Measurements from ENCODE around the gene OCA2. TPM values are rescaled to one million over a fixed set of nuclear protein-coding genes. Genes with fewer than 3 reads are reported as not detected.

OCA2 gene
- total and polyA plus RNA-seq, 2 of the 8 experiments (the other 6 are each of a cell fraction or from before 2014, with no cell fraction given), result 0.20 TPM

DNA sequence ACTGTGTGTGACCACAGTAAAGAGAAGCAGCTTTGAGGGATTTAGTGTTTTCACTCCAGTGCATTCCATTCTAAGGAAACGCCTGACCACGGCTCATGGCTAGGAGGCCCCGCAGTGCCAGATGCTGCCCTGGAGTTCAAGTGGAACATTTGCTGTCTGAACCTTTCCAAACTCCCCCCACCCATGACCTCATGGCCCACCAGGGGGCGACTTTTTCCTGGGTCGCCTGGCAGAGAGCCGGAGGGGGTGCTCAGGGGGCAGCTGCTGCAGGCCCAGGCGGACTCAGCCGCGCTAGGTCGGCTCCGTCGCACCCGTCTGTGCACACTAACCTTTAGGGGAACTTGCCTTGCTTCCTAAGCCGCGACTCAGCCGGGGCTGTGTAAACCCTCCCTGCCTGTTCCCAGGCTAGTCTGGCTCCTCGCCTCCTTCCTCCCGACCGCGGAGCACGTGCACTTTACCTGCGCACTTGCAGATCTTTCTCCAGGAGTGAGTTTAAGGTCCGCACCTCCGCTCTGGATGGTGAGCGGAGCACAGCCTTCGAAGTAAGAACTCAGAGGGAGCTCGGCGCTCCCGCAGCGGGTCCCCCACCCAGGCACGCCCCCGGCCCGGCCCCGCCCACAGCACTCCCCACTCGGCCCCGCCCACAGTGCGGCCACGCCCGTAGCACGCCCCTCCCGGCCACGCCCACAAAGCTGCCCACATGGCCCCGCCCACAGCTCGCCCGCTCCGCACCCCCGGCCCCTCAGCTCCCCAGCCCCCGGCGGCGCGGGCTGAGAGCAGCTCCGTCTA lies at the start of gene OCA2 (continued):
- TF ChIP-seq TAF1 (IDR thresholded peaks at IDR 0.05; ENCODE audit: low read depth, low read length), result no peak
- TF ChIP-seq POLR2AphosphoS5 (IDR thresholded peaks at IDR 0.05; ENCODE audit: low read depth, low read length), result no peak
- no peak for TF ChIP-seq BRCA1 (IDR thresholded peaks at IDR 0.05; ENCODE audit: low read depth, low read length)
- 0 out of 2 replicates have a peak, but pooled peaks have one; percentile 60 for TF ChIP-seq RBBP5 (IDR thresholded peaks at IDR 0.05; ENCODE audit: borderline replicate concordance, low read depth, low read length)
- TF ChIP-seq, protein P1, sequence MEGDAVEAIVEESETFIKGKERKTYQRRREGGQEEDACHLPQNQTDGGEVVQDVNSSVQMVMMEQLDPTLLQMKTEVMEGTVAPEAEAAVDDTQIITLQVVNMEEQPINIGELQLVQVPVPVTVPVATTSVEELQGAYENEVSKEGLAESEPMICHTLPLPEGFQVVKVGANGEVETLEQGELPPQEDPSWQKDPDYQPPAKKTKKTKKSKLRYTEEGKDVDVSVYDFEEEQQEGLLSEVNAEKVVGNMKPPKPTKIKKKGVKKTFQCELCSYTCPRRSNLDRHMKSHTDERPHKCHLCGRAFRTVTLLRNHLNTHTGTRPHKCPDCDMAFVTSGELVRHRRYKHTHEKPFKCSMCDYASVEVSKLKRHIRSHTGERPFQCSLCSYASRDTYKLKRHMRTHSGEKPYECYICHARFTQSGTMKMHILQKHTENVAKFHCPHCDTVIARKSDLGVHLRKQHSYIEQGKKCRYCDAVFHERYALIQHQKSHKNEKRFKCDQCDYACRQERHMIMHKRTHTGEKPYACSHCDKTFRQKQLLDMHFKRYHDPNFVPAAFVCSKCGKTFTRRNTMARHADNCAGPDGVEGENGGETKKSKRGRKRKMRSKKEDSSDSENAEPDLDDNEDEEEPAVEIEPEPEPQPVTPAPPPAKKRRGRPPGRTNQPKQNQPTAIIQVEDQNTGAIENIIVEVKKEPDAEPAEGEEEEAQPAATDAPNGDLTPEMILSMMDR (IDR thresholded peaks at IDR 0.05; ENCODE audit: control extremely low read depth in 1 of 3, insufficient read depth in 1 of 3, low read depth in 1 of 3, low read length in 3 of 3), result peak in 2 of 3 experiments; percentile 34 to 42; a peak in 3 of 4 replicates
- no peak for TF ChIP-seq JUND (IDR thresholded peaks at IDR 0.05; ENCODE audit: low read length)
- peak; percentile 57 for TF ChIP-seq ASH2L (IDR thresholded peaks at IDR 0.05; ENCODE audit: low read length)
- TF ChIP-seq, protein P2, sequence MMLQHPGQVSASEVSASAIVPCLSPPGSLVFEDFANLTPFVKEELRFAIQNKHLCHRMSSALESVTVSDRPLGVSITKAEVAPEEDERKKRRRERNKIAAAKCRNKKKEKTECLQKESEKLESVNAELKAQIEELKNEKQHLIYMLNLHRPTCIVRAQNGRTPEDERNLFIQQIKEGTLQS (IDR thresholded peaks at IDR 0.05; ENCODE audit: insufficient read depth, low read depth, low read length), result no peak
- TF ChIP-seq RAD21 (IDR thresholded peaks at IDR 0.05 in 1 of 2, conservative IDR thresholded peaks at IDR 0.05 in 1 of 2; ENCODE audit: low read depth in 2 of 2, low read length in 2 of 2), result peak in 1 of 2 experiments; percentile 31; a peak in 2 of 4 replicates
- TF ChIP-seq TAF7 (optimal IDR thresholded peaks at IDR 0.05; ENCODE audit: borderline replicate concordance, low read depth, low read length), result no peak
- TF ChIP-seq, protein P3, sequence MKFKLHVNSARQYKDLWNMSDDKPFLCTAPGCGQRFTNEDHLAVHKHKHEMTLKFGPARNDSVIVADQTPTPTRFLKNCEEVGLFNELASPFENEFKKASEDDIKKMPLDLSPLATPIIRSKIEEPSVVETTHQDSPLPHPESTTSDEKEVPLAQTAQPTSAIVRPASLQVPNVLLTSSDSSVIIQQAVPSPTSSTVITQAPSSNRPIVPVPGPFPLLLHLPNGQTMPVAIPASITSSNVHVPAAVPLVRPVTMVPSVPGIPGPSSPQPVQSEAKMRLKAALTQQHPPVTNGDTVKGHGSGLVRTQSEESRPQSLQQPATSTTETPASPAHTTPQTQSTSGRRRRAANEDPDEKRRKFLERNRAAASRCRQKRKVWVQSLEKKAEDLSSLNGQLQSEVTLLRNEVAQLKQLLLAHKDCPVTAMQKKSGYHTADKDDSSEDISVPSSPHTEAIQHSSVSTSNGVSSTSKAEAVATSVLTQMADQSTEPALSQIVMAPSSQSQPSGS (IDR thresholded peaks at IDR 0.05; ENCODE audit: low read length), result no peak
- TF ChIP-seq HDAC2 (IDR thresholded peaks at IDR 0.05; ENCODE audit: borderline replicate concordance in 1 of 2, low read depth in 2 of 2, low read length in 2 of 2), result no peak
- no peak; the same call in 1 of the 2 replicates for TF ChIP-seq SUZ12 (IDR thresholded peaks at IDR 0.05; ENCODE audit: low read length)
- no peak for TF ChIP-seq SAP30 (IDR thresholded peaks at IDR 0.05; ENCODE audit: insufficient read depth, insufficient replicate concordance, low read length)
- no peak for TF ChIP-seq RFX5 (IDR thresholded peaks at IDR 0.05; ENCODE audit: borderline replicate concordance, low read depth, low read length)
- TF ChIP-seq EGR1 (IDR thresholded peaks at IDR 0.05; ENCODE audit: borderline replicate concordance, low read depth, low read length), result no peak
- TF ChIP-seq MAFK (IDR thresholded peaks at IDR 0.05; ENCODE audit: low read depth, low read length), result no peak
- no peak for TF ChIP-seq RXRA (IDR thresholded peaks at IDR 0.05; ENCODE audit: insufficient read depth, low read depth, low read length)

Data from H1 (cell line).